ENCODE results near the gene NSD1.

DNA sequence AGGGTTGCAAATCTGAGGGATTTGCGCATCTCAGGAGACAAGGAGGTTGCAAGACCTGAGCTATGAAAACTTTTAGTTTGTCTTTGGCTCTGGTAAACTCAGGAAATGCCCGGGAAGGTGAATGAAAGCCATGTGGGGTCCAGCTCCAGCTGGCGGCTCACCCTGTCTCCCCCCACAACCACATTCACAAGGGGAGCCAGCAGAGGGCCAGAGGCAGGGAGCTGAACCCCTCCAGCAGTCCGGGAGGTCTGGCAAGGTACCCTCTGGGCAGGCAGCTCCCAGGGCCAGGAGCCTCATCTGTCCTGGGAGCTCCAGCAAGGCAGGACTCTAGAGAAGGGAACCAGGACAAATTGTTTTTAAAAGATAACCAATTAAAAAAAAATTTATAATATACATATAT, 49.4 kb upstream of the NSD1 start:
- TF ChIP-seq SIN3A (IDR thresholded peaks at IDR 0.05; ENCODE audit: borderline replicate concordance, insufficient read depth, low read length) = no peak
- TF ChIP-seq TAF1 (IDR thresholded peaks at IDR 0.05; ENCODE audit: borderline replicate concordance, insufficient read depth, low read length) = no peak
- TF ChIP-seq POLR2AphosphoS5 (IDR thresholded peaks at IDR 0.05; ENCODE audit: low read depth, low read length) = no peak
- TF ChIP-seq, protein P1, sequence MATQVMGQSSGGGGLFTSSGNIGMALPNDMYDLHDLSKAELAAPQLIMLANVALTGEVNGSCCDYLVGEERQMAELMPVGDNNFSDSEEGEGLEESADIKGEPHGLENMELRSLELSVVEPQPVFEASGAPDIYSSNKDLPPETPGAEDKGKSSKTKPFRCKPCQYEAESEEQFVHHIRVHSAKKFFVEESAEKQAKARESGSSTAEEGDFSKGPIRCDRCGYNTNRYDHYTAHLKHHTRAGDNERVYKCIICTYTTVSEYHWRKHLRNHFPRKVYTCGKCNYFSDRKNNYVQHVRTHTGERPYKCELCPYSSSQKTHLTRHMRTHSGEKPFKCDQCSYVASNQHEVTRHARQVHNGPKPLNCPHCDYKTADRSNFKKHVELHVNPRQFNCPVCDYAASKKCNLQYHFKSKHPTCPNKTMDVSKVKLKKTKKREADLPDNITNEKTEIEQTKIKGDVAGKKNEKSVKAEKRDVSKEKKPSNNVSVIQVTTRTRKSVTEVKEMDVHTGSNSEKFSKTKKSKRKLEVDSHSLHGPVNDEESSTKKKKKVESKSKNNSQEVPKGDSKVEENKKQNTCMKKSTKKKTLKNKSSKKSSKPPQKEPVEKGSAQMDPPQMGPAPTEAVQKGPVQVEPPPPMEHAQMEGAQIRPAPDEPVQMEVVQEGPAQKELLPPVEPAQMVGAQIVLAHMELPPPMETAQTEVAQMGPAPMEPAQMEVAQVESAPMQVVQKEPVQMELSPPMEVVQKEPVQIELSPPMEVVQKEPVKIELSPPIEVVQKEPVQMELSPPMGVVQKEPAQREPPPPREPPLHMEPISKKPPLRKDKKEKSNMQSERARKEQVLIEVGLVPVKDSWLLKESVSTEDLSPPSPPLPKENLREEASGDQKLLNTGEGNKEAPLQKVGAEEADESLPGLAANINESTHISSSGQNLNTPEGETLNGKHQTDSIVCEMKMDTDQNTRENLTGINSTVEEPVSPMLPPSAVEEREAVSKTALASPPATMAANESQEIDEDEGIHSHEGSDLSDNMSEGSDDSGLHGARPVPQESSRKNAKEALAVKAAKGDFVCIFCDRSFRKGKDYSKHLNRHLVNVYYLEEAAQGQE (IDR thresholded peaks at IDR 0.05; ENCODE audit: insufficient read depth in 1 of 2, low read depth in 2 of 2, low read length in 2 of 2) = no peak

All from PFSK-1 (cell line).